WTC11 (cell line): Measurements from ENCODE around the gene NPAS2. TPM values are rescaled to one million over a fixed set of nuclear protein-coding genes. Genes with fewer than 3 reads are reported as not detected.

Experiments used
- ATAC-seq: fragments of 200-7000 bp; cut with Tn5 transposase; 2 replicates; pipeline ENCODE4 v1.10.0; 2021; ENCODE audit warnings: mild to moderate bottlenecking, moderate library complexity
- CTCF ChIA-PET: fragments of 300-600 bp; sonication (Branson Sonifier 250); formaldehyde crosslinking; loops from one replicate; lab custom pipeline; 2021; ENCODE audit warnings: antibody characterized with exemption; lab: Charles Lee
- POLR2A ChIA-PET: fragments of 350-600 bp; sonication (Branson Sonifier 250); formaldehyde crosslinking; loops from one replicate; lab custom pipeline; 2021; ENCODE audit warnings: antibody characterized with exemption; lab: Charles Lee
- DNase-seq: peaks from one replicate; pipeline ENCODE4 v3.0.0; 2021; ENCODE audit warnings: low spot score
- H3K27ac Mint-ChIP-seq: 2 replicates; pipeline ENCODE4 v1.8.0; 2021; ENCODE audit warnings: mixed read lengths
- H3K27me3 Mint-ChIP-seq: 2 replicates; pipeline ENCODE4 v1.8.0; 2021; ENCODE audit warnings: low read depth, mild to moderate bottlenecking, moderate library complexity, mixed read lengths
- H3K36me3 Mint-ChIP-seq: 2 replicates; pipeline ENCODE4 v1.8.0; 2021; ENCODE audit warnings: mixed read lengths
- H3K4me1 Mint-ChIP-seq: 2 replicates; pipeline ENCODE4 v1.8.0; 2022; ENCODE audit warnings: mixed read lengths
- H3K4me3 Mint-ChIP-seq: 2 replicates; pipeline ENCODE4 v1.8.0; 2021; ENCODE audit warnings: mild to moderate bottlenecking, moderate library complexity, mixed read lengths
- H3K9me3 Mint-ChIP-seq: 2 replicates; pipeline ENCODE4 v1.8.0; 2021; ENCODE audit warnings: mixed read lengths
- FOXK1 ChIP-seq: sonication (generic); formaldehyde crosslinking; IDR thresholded peaks from 2 replicates; pipeline ENCODE4 v1.8.0; 2022; ENCODE audit warnings: mild to moderate bottlenecking, moderate library complexity, missing genetic modification reagents
- JAZF1 ChIP-seq: fragments of 250-450 bp; sonication (Bioruptor Pico); IDR thresholded peaks from 2 replicates; pipeline ENCODE4 v1.9.0; 2021; ENCODE audit warnings: moderate library complexity, mild to moderate bottlenecking, inconsistent platforms
- NFATC4 ChIP-seq: fragments of 250-450 bp; sonication (Bioruptor Pico); IDR thresholded peaks from 2 replicates; pipeline ENCODE4 v1.9.0; 2021; ENCODE audit warnings: mild to moderate bottlenecking
- NFE2L1 ChIP-seq: sonication (generic); formaldehyde crosslinking; IDR thresholded peaks from 2 replicates; pipeline ENCODE4 v1.8.1; 2023; ENCODE audit warnings: missing genetic modification reagents
- NR1H2 ChIP-seq: sonication (generic); formaldehyde crosslinking; IDR thresholded peaks from 2 replicates; pipeline ENCODE4 v1.9.0; 2021; ENCODE audit warnings: mild to moderate bottlenecking, moderate library complexity, missing genetic modification reagents
- NR2C2 ChIP-seq: sonication (generic); formaldehyde crosslinking; IDR thresholded peaks from 2 replicates; pipeline ENCODE4 v1.8.0; 2022; ENCODE audit warnings: mild to moderate bottlenecking, missing genetic modification reagents
- PRRX2 ChIP-seq: fragments of 250-450 bp; sonication (Bioruptor Pico); IDR thresholded peaks from 2 replicates; pipeline ENCODE4 v1.8.0; 2021; ENCODE audit warnings: mild to moderate bottlenecking
- SMAD4 ChIP-seq: sonication (generic); formaldehyde crosslinking; IDR thresholded peaks from 2 replicates; pipeline ENCODE4 v1.8.0; 2022; ENCODE audit warnings: mild to moderate bottlenecking, missing genetic modification reagents
- TEAD1 ChIP-seq: sonication (generic); formaldehyde crosslinking; IDR thresholded peaks from 2 replicates; pipeline ENCODE4 v1.8.0; 2022; ENCODE audit warnings: mild to moderate bottlenecking, missing genetic modification reagents
- ZNF232 ChIP-seq: sonication (generic); formaldehyde crosslinking; IDR thresholded peaks from 2 replicates; pipeline ENCODE4 v1.8.0; 2022; ENCODE audit warnings: mild to moderate bottlenecking, missing genetic modification reagents
- total RNA-seq: library from RNA; stranded (reverse); gene quantifications from 3 replicates; pipeline ENCODE4 v1.2.3, GENCODE V29; 2021
- TF ChIP-seq, protein P1 (sequence below): fragments of 250-450 bp; sonication (Bioruptor Pico); IDR thresholded peaks from 2 replicates; pipeline ENCODE4 v1.8.0; 2021; ENCODE audit warnings: mild to moderate bottlenecking
- TF ChIP-seq, protein P2 (sequence below): fragments of 250-450 bp; sonication (Bioruptor Pico); IDR thresholded peaks from 2 replicates; pipeline ENCODE4 v1.9.0; 2021; ENCODE audit warnings: mild to moderate bottlenecking, borderline replicate concordance
- TF ChIP-seq, protein P3 (sequence below): sonication (generic); formaldehyde crosslinking; IDR thresholded peaks from 2 replicates; pipeline ENCODE4 v1.8.1; 2023; ENCODE audit warnings: mild to moderate bottlenecking, missing genetic modification reagents, borderline replicate concordance
- TF ChIP-seq, protein P4 (sequence below): sonication (generic); formaldehyde crosslinking; IDR thresholded peaks from 2 replicates; pipeline ENCODE4 v1.8.0; 2022; ENCODE audit warnings: mild to moderate bottlenecking, missing genetic modification reagents
- TF ChIP-seq, protein P5 (sequence below): sonication (generic); formaldehyde crosslinking; conservative IDR thresholded peaks from 2 replicates; pipeline ENCODE4 v1.8.1; 2023; ENCODE audit warnings: mild to moderate bottlenecking, low read depth, missing genetic modification reagents, moderate library complexity
- TF ChIP-seq, protein P6 (sequence below): sonication (generic); formaldehyde crosslinking; IDR thresholded peaks from 2 replicates; pipeline ENCODE4 v1.8.1; 2023; ENCODE audit warnings: mild to moderate bottlenecking, moderate library complexity, missing genetic modification reagents
- TF ChIP-seq, protein P7 (sequence below): sonication (generic); formaldehyde crosslinking; IDR thresholded peaks from 2 replicates; pipeline ENCODE4 v1.8.0; 2023; ENCODE audit warnings: missing genetic modification reagents

NPAS2 gene
- total RNA-seq, 1 experiment from 2014 or later, result 2.6 TPM

DNA sequence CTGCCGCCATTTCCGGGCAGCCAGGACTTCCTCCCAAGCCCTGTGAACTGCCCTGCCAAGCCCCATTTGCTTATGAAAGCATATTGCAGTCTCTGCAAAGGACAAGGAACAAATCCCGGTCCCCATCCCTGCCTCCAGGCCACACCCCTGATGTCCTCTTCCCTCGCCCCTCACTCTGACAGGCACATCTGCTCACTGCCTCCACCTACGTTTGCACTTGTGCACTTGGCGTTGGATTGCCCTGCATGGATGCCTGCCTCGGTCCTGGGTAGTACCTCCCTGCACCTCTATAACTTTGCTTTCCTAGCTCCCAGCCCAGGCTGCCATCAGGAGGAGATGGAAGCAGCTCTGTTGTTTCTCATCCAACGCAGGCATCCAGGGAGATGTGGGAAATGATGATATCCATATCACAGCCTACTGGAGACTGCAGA lies 162.5 kb downstream of the NPAS2 start (continued):
- TF ChIP-seq, protein P1, sequence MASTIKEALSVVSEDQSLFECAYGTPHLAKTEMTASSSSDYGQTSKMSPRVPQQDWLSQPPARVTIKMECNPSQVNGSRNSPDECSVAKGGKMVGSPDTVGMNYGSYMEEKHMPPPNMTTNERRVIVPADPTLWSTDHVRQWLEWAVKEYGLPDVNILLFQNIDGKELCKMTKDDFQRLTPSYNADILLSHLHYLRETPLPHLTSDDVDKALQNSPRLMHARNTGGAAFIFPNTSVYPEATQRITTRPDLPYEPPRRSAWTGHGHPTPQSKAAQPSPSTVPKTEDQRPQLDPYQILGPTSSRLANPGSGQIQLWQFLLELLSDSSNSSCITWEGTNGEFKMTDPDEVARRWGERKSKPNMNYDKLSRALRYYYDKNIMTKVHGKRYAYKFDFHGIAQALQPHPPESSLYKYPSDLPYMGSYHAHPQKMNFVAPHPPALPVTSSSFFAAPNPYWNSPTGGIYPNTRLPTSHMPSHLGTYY (CRISPR knock-in tag), result no peak
- TF ChIP-seq NFATC4 (CRISPR knock-in tag), result no peak
- TF ChIP-seq, protein P2, sequence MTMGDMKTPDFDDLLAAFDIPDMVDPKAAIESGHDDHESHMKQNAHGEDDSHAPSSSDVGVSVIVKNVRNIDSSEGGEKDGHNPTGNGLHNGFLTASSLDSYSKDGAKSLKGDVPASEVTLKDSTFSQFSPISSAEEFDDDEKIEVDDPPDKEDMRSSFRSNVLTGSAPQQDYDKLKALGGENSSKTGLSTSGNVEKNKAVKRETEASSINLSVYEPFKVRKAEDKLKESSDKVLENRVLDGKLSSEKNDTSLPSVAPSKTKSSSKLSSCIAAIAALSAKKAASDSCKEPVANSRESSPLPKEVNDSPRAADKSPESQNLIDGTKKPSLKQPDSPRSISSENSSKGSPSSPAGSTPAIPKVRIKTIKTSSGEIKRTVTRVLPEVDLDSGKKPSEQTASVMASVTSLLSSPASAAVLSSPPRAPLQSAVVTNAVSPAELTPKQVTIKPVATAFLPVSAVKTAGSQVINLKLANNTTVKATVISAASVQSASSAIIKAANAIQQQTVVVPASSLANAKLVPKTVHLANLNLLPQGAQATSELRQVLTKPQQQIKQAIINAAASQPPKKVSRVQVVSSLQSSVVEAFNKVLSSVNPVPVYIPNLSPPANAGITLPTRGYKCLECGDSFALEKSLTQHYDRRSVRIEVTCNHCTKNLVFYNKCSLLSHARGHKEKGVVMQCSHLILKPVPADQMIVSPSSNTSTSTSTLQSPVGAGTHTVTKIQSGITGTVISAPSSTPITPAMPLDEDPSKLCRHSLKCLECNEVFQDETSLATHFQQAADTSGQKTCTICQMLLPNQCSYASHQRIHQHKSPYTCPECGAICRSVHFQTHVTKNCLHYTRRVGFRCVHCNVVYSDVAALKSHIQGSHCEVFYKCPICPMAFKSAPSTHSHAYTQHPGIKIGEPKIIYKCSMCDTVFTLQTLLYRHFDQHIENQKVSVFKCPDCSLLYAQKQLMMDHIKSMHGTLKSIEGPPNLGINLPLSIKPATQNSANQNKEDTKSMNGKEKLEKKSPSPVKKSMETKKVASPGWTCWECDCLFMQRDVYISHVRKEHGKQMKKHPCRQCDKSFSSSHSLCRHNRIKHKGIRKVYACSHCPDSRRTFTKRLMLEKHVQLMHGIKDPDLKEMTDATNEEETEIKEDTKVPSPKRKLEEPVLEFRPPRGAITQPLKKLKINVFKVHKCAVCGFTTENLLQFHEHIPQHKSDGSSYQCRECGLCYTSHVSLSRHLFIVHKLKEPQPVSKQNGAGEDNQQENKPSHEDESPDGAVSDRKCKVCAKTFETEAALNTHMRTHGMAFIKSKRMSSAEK (CRISPR knock-in tag), result no peak
- no peak for TF ChIP-seq PRRX2 (CRISPR knock-in tag)
- TF ChIP-seq JAZF1 (CRISPR knock-in tag), result no peak
- TF ChIP-seq, protein P3, sequence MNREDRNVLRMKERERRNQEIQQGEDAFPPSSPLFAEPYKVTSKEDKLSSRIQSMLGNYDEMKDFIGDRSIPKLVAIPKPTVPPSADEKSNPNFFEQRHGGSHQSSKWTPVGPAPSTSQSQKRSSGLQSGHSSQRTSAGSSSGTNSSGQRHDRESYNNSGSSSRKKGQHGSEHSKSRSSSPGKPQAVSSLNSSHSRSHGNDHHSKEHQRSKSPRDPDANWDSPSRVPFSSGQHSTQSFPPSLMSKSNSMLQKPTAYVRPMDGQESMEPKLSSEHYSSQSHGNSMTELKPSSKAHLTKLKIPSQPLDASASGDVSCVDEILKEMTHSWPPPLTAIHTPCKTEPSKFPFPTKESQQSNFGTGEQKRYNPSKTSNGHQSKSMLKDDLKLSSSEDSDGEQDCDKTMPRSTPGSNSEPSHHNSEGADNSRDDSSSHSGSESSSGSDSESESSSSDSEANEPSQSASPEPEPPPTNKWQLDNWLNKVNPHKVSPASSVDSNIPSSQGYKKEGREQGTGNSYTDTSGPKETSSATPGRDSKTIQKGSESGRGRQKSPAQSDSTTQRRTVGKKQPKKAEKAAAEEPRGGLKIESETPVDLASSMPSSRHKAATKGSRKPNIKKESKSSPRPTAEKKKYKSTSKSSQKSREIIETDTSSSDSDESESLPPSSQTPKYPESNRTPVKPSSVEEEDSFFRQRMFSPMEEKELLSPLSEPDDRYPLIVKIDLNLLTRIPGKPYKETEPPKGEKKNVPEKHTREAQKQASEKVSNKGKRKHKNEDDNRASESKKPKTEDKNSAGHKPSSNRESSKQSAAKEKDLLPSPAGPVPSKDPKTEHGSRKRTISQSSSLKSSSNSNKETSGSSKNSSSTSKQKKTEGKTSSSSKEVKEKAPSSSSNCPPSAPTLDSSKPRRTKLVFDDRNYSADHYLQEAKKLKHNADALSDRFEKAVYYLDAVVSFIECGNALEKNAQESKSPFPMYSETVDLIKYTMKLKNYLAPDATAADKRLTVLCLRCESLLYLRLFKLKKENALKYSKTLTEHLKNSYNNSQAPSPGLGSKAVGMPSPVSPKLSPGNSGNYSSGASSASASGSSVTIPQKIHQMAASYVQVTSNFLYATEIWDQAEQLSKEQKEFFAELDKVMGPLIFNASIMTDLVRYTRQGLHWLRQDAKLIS (CRISPR knock-in tag), result no peak

DNA sequence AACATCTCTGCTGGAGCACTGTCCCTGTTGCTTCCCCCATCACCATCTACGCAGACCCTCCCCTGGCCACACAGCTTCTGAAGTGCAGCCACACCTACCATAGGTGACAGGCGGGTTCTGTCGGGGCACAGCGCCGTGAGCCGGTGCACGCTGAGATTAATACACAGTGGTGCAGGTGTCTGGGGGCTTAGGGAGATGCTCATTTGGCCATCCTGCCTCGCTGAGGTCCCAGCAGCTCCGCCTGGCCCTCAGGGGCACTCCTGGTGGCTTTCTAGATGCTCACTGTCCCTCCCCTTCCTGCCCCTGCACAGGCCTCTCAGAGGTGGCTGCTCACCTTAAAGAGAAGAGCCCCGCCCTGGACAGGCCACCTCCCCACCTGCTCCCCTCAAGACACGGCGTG lies 163.3 kb downstream of the NPAS2 start:
- Mint-ChIP-seq H3K27ac (no peak overlapping the region), H3K27me3 (no peaks in the 10 kb centered on the region), H3K9me3 (no peaks in the 10 kb centered on the region), H3K4me1 (peaks cover 25% of the 10 kb centered on the region), H3K4me3 (no peak overlapping the region), H3K36me3 (no peaks in the 10 kb centered on the region)
- DNase-seq (no peak), ATAC-seq (no peak; the same call in 1 of the 2 replicates)
- CTCF ChIA-PET, result interaction anchor here (1.6 to 2.1 kb wide), 5 partner anchors 30 to 388 kb away, joined by 3 to 9 read pairs (median 7); no protein-coding TSS in a partner anchor
- POLR2A ChIA-PET, result no interaction called here
- TF ChIP-seq SMAD4 (CRISPR knock-in tag) (no peak), NFE2L1 (CRISPR knock-in tag) (no peak)
- TF ChIP-seq, protein P4, sequence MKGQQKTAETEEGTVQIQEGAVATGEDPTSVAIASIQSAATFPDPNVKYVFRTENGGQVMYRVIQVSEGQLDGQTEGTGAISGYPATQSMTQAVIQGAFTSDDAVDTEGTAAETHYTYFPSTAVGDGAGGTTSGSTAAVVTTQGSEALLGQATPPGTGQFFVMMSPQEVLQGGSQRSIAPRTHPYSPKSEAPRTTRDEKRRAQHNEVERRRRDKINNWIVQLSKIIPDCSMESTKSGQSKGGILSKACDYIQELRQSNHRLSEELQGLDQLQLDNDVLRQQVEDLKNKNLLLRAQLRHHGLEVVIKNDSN, result no peak

DNA sequence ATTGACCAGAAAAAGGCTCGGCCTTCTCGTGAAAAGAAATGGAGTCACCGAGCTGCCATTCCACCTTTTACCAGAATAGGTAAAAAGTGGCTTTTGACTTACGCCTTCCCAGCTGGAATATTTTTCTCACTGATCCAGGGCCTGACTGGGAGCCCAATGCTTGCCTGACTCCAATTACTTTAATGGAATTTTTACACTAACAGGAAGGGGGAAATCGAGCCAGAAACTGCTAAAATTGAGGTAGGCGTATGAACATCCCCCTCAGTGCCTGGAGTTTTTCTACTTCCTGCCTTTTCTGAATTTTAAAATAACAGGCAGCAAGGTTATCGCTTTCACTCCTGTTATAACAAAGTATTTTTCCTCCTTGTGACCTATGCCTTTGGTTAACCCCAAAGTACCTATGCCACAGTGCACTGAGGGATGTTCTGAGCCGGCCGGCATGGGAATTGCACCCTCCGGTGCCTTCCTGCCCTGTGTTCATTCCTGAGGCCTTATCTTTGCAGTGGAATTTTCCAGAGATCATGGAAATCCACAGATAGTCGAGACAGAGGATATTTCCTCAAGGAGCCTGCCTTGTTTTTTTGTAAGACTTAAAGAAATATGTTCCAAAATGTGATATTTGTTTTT lies 163.9 kb downstream of the NPAS2 start:
- CTCF ChIA-PET, result interaction anchor here (1.6 to 2.1 kb wide), 4 partner anchors 29 to 389 kb away, joined by 3 to 9 read pairs (median 6); no protein-coding TSS in a partner anchor
- H3K36me3 Mint-ChIP-seq, result no peaks in the 10 kb centered on the region
- H3K4me3 Mint-ChIP-seq, result no peak overlapping the region
- no peak for ATAC-seq
- no peaks in the 10 kb centered on the region for H3K27me3 Mint-ChIP-seq
- H3K27ac Mint-ChIP-seq, result no peak overlapping the region
- no peak for DNase-seq
- H3K4me1 Mint-ChIP-seq, result peaks cover 25% of the 10 kb centered on the region
- no peaks in the 10 kb centered on the region for H3K9me3 Mint-ChIP-seq
- POLR2A ChIA-PET, result no interaction called here
- TF ChIP-seq TEAD1 (CRISPR knock-in tag), result no peak
- TF ChIP-seq FOXK1 (CRISPR knock-in tag), result no peak
- no peak for TF ChIP-seq NR2C2 (CRISPR knock-in tag)
- no peak for TF ChIP-seq ZNF232 (CRISPR knock-in tag)
- TF ChIP-seq, protein P5, sequence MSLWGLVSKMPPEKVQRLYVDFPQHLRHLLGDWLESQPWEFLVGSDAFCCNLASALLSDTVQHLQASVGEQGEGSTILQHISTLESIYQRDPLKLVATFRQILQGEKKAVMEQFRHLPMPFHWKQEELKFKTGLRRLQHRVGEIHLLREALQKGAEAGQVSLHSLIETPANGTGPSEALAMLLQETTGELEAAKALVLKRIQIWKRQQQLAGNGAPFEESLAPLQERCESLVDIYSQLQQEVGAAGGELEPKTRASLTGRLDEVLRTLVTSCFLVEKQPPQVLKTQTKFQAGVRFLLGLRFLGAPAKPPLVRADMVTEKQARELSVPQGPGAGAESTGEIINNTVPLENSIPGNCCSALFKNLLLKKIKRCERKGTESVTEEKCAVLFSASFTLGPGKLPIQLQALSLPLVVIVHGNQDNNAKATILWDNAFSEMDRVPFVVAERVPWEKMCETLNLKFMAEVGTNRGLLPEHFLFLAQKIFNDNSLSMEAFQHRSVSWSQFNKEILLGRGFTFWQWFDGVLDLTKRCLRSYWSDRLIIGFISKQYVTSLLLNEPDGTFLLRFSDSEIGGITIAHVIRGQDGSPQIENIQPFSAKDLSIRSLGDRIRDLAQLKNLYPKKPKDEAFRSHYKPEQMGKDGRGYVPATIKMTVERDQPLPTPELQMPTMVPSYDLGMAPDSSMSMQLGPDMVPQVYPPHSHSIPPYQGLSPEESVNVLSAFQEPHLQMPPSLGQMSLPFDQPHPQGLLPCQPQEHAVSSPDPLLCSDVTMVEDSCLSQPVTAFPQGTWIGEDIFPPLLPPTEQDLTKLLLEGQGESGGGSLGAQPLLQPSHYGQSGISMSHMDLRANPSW (CRISPR knock-in tag), result no peak
- TF ChIP-seq, protein P6, sequence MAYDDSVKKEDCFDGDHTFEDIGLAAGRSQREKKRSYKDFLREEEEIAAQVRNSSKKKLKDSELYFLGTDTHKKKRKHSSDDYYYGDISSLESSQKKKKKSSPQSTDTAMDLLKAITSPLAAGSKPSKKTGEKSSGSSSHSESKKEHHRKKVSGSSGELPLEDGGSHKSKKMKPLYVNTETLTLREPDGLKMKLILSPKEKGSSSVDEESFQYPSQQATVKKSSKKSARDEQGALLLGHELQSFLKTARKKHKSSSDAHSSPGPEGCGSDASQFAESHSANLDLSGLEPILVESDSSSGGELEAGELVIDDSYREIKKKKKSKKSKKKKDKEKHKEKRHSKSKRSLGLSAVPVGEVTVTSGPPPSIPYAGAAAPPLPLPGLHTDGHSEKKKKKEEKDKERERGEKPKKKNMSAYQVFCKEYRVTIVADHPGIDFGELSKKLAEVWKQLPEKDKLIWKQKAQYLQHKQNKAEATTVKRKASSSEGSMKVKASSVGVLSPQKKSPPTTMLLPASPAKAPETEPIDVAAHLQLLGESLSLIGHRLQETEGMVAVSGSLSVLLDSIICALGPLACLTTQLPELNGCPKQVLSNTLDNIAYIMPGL (CRISPR knock-in tag), result no peak
- TF ChIP-seq, protein P7, sequence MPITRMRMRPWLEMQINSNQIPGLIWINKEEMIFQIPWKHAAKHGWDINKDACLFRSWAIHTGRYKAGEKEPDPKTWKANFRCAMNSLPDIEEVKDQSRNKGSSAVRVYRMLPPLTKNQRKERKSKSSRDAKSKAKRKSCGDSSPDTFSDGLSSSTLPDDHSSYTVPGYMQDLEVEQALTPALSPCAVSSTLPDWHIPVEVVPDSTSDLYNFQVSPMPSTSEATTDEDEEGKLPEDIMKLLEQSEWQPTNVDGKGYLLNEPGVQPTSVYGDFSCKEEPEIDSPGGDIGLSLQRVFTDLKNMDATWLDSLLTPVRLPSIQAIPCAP (CRISPR knock-in tag), result no peak
- TF ChIP-seq NR1H2 (CRISPR knock-in tag), result no peak
